H1 (cell line): ENCODE data around the gene EPX. TPM values are rescaled to one million over a fixed set of nuclear protein-coding genes. Genes with fewer than 3 reads are reported as not detected.

Experiments
- BACH1 ChIP-seq: IDR thresholded peaks from 2 replicates; pipeline ENCODE4 v1.6.1; 2012; ENCODE audit warnings: low read length, improper control_type of control experiment
- CBX5 ChIP-seq: fragments of 300-800, 300-1000 bp; sonication (generic); IDR thresholded peaks from 2 replicates; pipeline ENCODE4 v1.7.1; 2016; ENCODE audit warnings: antibody characterized with exemption, low read length, low read depth
- CTBP2 ChIP-seq: IDR thresholded peaks from 2 replicates; pipeline ENCODE4 v1.7.0; 2011; ENCODE audit warnings: borderline replicate concordance, mild to moderate bottlenecking, moderate library complexity, mixed read lengths, low read length; ENCODE audit not compliant: insufficient read depth, insufficient read length
- GABPA ChIP-seq: IDR thresholded peaks from 2 replicates; pipeline ENCODE4 v1.6.1; 2011; ENCODE audit warnings: mild to moderate bottlenecking, low read length, moderate library complexity, borderline replicate concordance; ENCODE audit not compliant: insufficient read depth
- GTF2F1 ChIP-seq: IDR thresholded peaks from 2 replicates; pipeline ENCODE4 v1.6.1; 2012; ENCODE audit warnings: low read depth, low read length, improper control_type of control experiment, borderline replicate concordance
- POLR2AphosphoS5 ChIP-seq: IDR thresholded peaks from 2 replicates; pipeline ENCODE4 v1.6.1; 2011; ENCODE audit warnings: low read depth, low read length
- SIN3A ChIP-seq, 2 experiments: IDR thresholded peaks in 1 of 2; conservative IDR thresholded peaks in 1 of 2; 2 replicates each; pipeline ENCODE4 v1.6.1; 2011 to 2012; ENCODE audit warnings: low read length in 2 of 2, improper control_type of control experiment in 1 of 2, low read depth in 1 of 2, mild to moderate bottlenecking in 1 of 2
- TCF12 ChIP-seq: IDR thresholded peaks from 2 replicates; pipeline ENCODE4 v1.6.1; 2011; ENCODE audit warnings: low read depth, mild to moderate bottlenecking, low read length
- YY1 ChIP-seq: IDR thresholded peaks from 2 replicates; pipeline ENCODE4 v1.6.1; 2011; ENCODE audit warnings: low read depth, mild to moderate bottlenecking, low read length
- polyA plus RNA-seq, 7 experiments: library from polyadenylated mRNA; depleted of rRNA in 3 of 7; stranded (reverse) in 5 of 7; unstranded in 2 of 7; fragments of >200 nt in 5 of 7; fragments of 200-250 nt in 2 of 7; gene quantifications; 1 replicate in 5 of 7; 2 replicates in 1 of 7; 4 replicates in 1 of 7; pipeline versions ENCODE4 v1.2.1 to v1.2.3, GENCODE V29; 2011 to 2013; ENCODE audit warnings: missing spikeins in 2 of 7, mixed read lengths in 2 of 7
- total RNA-seq: library from RNA; stranded (reverse); fragmentation: NEBNext Ultra II Directional; extraction: Animal tissue kit (Norgen Biotek cat#: 25700); gene quantifications from 2 replicates; pipeline ENCODE4 v1.2.1, GENCODE V29; 2021
- TF ChIP-seq, protein P1 (sequence below): fragments of 300-600 bp; sonication (generic); IDR thresholded peaks from 2 replicates; pipeline ENCODE4 v1.7.1; 2012; ENCODE audit warnings: low read length, moderate library complexity, mild to moderate bottlenecking, inconsistent platforms; ENCODE audit not compliant: insufficient replicate concordance

EPX gene
- total and polyA plus RNA-seq, 2 of the 8 experiments (the other 6 are each of a cell fraction or from before 2014, with no cell fraction given): not detected

DNA sequence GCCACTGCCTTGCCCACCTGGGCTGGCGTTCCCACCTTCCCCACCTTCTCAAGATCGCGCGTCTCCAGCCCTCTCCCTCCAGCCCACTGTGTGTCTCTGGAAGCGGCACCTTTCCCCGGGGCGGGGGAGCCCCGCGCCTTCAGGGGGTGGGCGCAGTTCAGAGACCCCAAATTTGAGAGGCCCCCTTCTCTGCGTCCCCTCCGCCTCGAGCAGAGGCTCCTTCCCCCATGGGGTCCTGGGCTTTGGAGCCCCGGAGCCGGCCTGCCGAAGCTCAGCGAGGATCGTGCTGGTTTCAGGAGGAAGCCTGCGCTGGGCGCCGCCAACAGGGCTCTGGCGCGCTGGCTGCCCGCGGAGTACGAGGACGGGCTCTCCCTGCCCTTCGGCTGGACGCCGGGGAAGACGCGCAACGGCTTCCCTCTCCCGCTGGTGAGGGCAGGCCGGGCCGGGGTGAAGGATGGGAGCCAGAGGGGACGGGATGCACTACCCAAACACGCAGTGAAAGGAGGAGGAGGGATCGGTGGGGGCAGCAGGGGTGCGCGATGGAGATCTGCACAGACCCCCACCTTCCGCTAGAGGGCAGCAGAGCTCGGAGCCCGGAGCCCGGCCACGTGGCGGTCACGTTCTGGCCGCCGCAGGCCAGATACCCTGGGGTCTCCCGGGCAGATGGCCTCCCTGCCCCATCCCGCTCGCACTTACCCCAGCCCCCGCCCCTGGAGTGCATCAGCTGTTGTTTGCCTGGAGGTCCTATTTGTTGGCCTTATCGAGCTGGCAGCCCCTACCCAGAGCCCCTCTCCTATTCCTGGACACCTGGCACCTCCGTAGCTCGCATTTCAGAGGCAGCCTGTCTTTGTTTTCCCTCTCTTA lies 57.0 kb downstream of the EPX start (continued):
- no peak for TF ChIP-seq SIN3A (conservative IDR thresholded peaks at IDR 0.05 in 1 of 2, IDR thresholded peaks at IDR 0.05 in 1 of 2; ENCODE audit: low read depth in 1 of 2, low read length in 2 of 2)
- TF ChIP-seq GTF2F1: peak; percentile 65; the same call in 1 of the 2 replicates
- TF ChIP-seq BACH1: no peak
- TF ChIP-seq TCF12: 0 out of 2 replicates have a peak, but pooled peaks have one; percentile 54
- TF ChIP-seq GABPA: no peak
- no peak for TF ChIP-seq POLR2AphosphoS5
- no peak for TF ChIP-seq CTBP2
- TF ChIP-seq CBX5: no peak
- TF ChIP-seq, protein P1, sequence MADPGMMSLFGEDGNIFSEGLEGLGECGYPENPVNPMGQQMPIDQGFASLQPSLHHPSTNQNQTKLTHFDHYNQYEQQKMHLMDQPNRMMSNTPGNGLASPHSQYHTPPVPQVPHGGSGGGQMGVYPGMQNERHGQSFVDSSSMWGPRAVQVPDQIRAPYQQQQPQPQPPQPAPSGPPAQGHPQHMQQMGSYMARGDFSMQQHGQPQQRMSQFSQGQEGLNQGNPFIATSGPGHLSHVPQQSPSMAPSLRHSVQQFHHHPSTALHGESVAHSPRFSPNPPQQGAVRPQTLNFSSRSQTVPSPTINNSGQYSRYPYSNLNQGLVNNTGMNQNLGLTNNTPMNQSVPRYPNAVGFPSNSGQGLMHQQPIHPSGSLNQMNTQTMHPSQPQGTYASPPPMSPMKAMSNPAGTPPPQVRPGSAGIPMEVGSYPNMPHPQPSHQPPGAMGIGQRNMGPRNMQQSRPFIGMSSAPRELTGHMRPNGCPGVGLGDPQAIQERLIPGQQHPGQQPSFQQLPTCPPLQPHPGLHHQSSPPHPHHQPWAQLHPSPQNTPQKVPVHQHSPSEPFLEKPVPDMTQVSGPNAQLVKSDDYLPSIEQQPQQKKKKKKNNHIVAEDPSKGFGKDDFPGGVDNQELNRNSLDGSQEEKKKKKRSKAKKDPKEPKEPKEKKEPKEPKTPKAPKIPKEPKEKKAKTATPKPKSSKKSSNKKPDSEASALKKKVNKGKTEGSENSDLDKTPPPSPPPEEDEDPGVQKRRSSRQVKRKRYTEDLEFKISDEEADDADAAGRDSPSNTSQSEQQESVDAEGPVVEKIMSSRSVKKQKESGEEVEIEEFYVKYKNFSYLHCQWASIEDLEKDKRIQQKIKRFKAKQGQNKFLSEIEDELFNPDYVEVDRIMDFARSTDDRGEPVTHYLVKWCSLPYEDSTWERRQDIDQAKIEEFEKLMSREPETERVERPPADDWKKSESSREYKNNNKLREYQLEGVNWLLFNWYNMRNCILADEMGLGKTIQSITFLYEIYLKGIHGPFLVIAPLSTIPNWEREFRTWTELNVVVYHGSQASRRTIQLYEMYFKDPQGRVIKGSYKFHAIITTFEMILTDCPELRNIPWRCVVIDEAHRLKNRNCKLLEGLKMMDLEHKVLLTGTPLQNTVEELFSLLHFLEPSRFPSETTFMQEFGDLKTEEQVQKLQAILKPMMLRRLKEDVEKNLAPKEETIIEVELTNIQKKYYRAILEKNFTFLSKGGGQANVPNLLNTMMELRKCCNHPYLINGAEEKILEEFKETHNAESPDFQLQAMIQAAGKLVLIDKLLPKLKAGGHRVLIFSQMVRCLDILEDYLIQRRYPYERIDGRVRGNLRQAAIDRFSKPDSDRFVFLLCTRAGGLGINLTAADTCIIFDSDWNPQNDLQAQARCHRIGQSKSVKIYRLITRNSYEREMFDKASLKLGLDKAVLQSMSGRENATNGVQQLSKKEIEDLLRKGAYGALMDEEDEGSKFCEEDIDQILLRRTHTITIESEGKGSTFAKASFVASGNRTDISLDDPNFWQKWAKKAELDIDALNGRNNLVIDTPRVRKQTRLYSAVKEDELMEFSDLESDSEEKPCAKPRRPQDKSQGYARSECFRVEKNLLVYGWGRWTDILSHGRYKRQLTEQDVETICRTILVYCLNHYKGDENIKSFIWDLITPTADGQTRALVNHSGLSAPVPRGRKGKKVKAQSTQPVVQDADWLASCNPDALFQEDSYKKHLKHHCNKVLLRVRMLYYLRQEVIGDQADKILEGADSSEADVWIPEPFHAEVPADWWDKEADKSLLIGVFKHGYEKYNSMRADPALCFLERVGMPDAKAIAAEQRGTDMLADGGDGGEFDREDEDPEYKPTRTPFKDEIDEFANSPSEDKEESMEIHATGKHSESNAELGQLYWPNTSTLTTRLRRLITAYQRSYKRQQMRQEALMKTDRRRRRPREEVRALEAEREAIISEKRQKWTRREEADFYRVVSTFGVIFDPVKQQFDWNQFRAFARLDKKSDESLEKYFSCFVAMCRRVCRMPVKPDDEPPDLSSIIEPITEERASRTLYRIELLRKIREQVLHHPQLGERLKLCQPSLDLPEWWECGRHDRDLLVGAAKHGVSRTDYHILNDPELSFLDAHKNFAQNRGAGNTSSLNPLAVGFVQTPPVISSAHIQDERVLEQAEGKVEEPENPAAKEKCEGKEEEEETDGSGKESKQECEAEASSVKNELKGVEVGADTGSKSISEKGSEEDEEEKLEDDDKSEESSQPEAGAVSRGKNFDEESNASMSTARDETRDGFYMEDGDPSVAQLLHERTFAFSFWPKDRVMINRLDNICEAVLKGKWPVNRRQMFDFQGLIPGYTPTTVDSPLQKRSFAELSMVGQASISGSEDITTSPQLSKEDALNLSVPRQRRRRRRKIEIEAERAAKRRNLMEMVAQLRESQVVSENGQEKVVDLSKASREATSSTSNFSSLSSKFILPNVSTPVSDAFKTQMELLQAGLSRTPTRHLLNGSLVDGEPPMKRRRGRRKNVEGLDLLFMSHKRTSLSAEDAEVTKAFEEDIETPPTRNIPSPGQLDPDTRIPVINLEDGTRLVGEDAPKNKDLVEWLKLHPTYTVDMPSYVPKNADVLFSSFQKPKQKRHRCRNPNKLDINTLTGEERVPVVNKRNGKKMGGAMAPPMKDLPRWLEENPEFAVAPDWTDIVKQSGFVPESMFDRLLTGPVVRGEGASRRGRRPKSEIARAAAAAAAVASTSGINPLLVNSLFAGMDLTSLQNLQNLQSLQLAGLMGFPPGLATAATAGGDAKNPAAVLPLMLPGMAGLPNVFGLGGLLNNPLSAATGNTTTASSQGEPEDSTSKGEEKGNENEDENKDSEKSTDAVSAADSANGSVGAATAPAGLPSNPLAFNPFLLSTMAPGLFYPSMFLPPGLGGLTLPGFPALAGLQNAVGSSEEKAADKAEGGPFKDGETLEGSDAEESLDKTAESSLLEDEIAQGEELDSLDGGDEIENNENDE: no peak
- TF ChIP-seq YY1: no peak
